Tibial nerve (tissue), 4 donors: Measurements from ENCODE around the gene LENEP.

ENCODE experiments used
- CTCF ChIP-seq, 5 experiments: fragments of 200-600 bp in 3 of 5; fragments of 450-650 bp in 2 of 5; sonication (generic) in 3 of 5; IDR thresholded peaks; one replicate each; pipeline ENCODE4 v1.5.1; 2016 to 2019; ENCODE audit warnings: antibody characterized with exemption in 5 of 5, mild to moderate bottlenecking in 3 of 5, moderate library complexity in 2 of 5
- EP300 ChIP-seq, 2 donors: sonication (generic); formaldehyde crosslinking; IDR thresholded peaks; one replicate each; pipeline ENCODE4 v1.6.1; 2017; ENCODE audit warnings: antibody characterized with exemption in 2 of 2, mild to moderate bottlenecking in 1 of 2

DNA sequence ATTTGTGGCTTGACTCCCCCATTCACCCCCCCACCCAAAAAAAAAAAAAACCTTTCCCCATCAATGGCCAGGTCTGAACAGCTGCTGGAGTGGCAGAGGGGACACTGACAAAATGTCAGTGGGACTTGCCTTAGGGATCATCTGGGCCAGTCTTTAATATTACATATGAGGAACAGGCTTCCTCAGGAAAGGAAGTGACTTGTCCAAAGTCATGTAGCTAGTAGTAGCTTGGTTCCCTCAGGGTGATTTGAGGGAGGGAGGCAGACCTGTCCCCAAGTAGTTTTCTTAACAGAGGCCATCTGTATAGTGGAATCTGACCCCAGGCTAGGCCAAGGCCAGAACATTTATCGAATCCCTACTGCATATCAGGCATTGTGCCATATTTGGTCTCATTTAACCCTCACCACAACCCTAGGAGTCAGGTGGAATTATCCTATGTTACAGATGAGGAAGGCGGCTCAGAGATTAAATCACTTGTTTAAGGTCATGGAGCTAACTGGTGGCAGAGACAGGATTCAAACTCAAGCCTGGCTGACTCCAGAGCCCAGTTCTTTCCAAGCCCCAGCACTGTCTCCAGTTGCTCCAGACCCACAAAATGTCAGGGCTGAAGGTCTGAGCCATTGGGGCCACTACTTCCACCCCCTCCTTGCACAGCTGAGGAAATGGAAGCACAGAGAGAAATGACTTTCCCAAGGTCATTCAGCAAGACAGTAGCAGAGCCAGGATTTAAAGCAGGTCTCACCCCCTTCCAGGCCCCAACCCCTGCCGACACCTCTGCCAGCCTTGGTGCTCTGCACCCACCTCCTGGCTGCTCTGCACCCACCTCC, 19.6 kb downstream of the LENEP start:
- TF ChIP-seq CTCF (IDR thresholded peaks at IDR 0.05) (no peak), EP300 (IDR thresholded peaks at IDR 0.05) (no peak)
